ENCODE measurements around the gene PCDH18. TPM values are rescaled to one million over a fixed set of nuclear protein-coding genes. Genes with fewer than 3 reads are reported as not detected.
"Not testable (repeated sequence)": the region's sequence is repeated elsewhere in the genome, so short reads cannot be mapped to it uniquely, and the experiment has no call there.

Gene PCDH18
- polyA plus RNA-seq, 4 donors, result 138 to 210 (median 172) TPM

DNA sequence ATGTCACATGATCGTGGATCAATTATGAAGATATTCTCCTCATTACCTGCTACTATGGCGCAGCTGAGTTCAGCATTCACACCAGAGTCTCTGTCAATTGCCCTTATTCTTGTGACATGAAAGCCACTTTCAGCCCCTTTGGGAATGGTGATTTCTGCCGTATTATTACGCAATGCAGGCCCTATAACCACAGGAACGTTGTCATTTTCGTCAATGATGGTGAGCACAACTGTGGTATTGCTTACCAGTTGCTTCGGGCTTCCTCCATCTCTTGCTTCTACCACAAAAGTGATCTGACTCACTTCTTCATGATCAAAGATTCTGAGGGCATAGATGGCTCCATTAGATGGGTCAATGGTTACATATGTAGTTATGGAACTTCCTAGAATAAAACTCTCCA lies 2.1 kb downstream of the PCDH18 start:
- no peak for DNase-seq (ENCODE audit: low read depth in 4 of 4, low spot score in 3 of 4)

DNA sequence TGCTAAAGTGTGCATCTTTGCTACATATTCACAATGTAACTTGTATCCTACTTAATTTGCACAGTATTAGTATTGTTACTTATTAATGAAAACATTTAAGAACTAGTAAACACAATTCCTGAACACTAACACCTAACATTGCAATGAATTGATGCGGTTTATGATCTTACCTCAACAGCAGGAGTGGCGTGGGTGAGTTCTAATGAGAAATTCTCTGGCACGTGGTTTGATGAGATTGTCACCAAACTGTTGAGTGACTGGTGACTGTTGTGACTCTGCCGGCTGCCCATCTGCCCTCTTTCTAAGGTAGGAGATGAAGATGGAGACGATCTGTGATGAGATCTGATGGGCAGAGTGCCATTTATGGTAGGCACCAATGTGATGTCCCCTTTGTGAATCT lies 2.9 kb downstream of the PCDH18 start:
- DNase-seq (ENCODE audit: low read depth in 4 of 4, low spot score in 3 of 4), result no peak

DNA sequence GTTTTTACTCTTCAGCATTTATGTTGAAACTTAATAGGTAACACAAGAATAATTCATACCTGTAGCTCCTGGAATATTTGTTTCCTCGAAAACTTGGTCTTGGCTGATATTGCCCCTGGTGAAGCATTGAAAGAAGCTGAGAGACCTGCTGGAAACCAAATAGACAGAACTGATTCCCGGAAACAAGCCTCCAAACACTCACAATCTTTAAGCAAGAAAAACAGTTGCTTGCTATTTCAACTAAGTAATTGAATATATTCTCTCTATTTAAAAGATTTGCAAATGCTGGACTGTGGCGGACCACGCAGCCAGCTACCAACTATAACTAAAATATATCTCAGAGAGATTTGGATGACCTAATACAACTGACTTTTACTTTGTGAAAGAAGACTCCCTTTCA lies 3.6 kb downstream of the PCDH18 start:
- DNase-seq (ENCODE audit: low read depth in 4 of 4, low spot score in 3 of 4), result no peak

DNA sequence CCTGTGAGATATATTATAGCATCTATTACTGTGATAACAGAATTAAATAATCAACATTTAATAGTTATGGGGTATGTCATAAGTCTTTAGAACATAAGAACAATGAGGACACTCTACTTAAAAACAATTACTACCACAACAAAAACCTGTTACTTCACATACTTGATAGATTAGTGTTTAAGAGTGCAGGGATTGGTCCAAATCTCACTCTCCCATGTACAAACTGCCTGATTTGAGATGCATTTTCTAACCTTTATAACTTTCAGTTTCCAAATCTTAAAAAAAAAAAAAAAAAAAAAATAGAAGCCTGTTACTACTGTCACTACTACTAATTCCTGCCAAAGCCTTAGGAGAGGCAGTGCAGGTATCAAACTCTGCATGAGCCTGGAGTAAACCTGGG lies 5.6 kb downstream of the PCDH18 start:
- no peak for DNase-seq (ENCODE audit: low read depth in 4 of 4, low spot score in 3 of 4)

DNA sequence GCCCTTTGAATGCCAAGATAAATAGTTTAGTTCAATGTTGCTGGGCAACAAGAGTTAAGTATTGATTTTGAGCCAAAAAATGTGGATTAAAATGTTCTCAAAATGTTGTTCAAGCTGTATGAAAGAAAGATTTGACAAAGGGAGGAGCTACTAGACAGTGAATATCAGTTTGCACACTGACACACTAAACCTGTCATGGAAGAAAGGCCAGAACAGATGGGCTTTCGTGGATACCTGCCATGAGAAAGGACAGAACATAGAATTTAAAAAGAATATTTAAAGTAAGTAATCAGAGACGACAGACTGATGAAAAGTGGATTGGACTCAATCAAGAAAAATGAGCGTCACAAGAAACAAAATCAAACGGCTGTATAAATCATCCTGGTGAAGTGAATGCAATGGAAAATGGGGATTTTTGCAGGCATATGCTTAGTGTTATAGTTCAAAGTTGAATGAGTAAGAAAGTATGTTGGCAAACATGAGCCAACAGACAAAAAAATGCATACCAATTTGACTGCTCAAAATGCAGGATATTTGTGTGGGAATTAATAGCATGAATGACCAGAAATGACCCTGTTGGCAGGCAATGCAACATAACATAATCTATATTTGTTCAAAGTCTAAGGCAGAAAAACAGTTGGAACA lies 7.4 kb downstream of the PCDH18 start:
- DNase-seq (ENCODE audit: low read depth in 4 of 4, low spot score in 3 of 4), result no peak

DNA sequence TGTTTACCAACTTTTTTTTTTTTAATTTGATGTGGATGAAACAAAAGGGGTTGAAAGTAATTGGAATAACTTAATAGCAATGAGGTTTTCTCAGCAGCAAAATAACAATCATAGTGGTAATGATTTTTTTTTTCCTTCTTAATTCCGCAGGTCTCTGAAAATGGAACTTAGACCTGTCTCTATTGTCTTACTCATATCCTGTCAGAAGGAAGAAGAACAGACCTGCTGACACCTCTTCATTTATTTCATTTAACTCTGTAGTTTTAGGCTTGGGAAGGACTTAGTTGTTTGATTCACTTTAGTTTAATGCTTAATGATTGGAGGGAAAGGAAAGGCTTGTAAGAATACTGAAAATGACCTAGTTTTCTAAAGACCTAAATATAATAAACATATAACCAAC lies 9.0 kb downstream of the PCDH18 start:
- DNase-seq (ENCODE audit: low read depth in 4 of 4, low spot score in 3 of 4), result no peak

DNA sequence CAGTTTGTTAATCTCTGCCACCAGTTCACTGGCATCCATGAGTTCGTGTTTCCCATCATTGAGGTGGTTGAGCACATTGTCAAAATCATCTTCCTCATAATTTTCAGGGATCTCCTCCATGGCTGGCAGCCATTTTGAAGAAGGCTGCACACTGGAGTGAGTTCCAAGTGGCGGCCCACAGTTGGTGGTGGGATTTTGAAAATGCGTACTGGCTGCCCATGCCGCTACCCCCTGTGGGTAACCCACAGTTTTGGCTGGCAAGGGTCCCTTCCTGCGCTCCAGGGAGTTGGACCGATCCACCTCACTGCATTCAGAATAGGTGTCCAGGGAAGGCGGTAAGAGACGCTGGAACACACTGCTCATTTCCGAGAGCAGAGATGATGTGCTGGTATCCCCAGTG lies 11.2 kb downstream of the PCDH18 start:
- DNase-seq (ENCODE audit: low read depth in 4 of 4, low spot score in 3 of 4), result no peak

DNA sequence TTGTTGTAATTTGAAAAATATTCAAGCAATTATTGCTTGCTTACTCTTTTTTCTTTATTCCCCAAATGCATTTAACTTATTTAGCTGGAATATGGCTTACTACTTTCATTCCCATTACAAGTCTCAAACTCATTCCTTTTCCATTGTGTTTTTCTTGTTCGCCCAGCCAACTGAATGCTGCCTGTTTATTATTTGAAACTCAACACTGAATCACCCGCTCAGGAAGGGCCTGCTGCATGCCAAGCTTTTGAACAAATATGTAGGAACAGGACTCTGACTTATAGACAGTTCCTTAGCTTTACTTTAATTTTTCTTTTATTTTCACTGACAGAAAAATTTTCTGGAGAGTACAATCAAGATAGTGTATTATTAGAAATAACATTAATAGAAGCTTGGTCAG lies 12.9 kb downstream of the PCDH18 start:
- DNase-seq (ENCODE audit: low read depth in 4 of 4, low spot score in 3 of 4), result no peak

DNA sequence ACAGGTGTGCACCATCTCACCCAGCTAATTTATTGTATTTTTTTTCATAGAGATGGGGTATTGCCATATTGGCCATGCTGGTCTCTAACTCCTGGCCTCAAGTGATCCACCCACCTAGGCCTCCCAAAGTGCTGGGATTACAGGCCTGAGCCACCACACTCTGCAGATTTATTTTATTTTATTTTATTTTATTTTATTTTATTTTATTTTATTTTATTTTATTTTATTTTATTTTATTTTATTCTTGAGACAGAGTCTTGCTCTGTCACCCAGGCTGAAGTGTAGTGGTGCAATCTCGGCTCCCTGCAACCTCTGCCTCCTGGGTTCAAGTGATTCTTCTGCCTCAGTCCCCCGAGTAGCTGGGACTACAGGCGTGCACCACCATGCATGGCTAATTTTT lies 15.0 kb downstream of the PCDH18 start:
- DNase-seq (ENCODE audit: low read depth in 4 of 4, low spot score in 3 of 4), result not testable (repeated sequence)

DNA sequence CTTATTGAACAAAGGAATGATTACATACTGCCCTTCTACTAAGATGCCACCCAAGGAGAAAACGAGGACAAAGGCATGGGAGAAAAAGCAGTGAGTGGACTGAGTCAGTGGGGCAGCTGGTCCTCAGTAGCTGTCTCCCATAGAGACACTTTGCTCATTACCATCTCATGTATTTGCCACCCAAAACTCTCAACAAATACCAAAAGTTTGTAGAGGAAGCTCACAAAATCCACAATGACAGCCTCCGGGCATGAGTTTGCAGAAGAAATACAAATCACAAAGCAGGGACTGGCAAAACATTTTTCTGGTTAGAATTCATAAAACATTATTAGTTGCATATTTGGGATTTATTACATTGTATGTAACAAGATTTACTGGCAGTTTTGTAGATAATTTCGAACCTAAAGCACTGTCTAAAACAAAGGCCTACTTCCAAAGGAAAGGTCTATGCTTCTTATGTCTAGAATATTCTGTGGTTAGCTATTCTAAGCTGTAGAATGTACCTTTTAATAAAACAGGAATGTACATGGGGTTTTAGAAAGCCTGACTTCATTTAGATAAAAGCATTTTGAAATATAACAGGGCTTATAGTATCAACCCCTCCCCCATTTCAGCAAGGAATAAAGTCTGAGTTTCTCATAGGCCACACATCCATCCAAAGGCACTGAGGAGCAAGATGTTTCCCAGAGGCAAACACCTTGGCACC lies 17.7 kb downstream of the PCDH18 start:
- DNase-seq (ENCODE audit: low read depth in 4 of 4, low spot score in 3 of 4), result no peak

DNA sequence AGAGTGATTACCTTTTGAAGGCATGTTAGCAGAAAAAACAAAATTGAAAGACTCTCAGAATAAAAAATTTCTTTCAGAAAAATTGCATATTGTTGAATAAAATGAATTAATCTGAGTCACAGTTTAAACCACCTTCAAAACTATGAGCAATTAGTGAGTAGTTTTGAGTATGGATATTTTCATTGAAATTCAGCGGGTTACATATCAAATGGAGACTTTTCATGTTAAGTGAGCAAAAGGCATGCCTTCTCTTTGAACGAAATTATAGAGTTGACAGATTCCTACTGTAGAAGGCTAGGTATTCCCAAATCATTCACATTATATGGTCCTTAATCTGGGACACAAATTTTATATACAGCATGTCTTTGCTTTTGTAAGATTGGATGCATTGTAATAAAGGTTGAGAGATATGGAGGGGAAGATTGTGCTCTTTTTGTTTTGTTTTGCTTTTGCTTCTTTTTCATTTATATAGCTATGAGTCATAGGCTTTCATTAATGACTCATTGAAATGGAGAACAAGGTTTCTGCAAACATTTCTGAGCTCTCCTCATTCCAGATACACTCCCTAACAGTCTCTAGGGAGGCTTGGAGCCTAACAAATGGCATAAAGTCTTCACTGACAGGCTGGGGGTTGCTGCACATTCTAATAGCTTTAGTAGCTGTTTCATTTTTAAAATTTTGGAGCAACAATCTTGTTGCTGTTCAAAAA lies 21.6 kb downstream of the PCDH18 start:
- DNase-seq (ENCODE audit: low read depth in 4 of 4, low spot score in 3 of 4), result no peak

DNA sequence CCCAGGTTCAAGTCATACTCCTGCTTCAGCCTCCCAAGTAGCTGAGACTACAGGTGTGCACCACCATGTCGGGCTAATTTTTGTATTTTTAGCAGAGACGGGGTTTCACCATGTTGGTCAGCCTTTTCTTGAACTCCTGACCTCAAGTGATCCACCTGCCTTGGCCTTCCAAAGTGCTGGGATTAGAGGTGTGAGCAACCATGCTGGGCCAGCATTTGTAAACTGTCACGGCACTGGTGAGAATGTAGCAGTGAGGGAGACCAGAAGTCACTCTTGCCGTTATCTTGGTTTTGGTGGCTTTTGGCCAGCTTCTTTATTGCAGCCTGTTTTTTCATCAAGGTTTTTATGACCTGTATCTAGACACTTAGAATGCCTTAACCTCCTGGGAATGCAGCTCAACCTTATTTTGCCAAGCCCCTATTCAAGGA lies 22.4 kb downstream of the PCDH18 start:
- no peak for DNase-seq (ENCODE audit: low read depth in 4 of 4, low spot score in 3 of 4)

DNA sequence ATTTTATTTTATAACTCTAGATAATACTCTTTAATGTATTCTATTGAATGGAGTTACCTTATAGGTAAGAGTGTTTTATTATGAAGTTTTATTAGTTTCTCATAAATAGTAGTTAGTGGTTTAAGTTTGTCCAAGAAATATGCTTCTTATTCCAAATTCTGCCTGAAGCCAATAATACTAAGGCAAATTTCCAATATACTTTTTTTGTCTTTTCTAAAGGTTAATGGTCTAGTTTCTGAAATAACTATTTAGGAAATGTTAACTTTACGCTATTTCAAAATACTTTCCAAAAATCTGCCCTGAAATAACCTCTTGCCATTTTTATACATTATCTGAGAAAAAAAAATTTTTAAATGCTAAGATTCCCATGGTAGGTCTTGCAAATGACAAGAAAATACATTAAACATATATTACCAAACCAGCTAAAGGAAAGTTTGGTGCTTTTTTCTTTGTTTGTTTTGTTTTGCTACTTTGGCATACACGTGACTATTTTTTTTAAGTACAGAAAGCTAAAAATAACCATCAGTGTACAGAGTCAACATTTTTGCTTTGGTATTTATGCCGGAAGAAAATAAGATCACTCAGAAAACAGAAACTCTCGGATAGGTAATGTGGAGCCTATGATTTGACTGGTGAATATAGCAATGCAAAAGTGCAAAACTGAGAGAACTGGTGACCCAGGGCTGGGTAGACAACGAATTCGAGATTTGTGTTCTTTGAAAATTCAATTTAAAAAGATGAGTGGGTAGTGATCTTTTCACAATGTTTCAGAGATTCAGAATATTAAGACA lies 29.8 kb downstream of the PCDH18 start:
- DNase-seq (ENCODE audit: low read depth in 4 of 4, low spot score in 3 of 4), result no peak

DNA sequence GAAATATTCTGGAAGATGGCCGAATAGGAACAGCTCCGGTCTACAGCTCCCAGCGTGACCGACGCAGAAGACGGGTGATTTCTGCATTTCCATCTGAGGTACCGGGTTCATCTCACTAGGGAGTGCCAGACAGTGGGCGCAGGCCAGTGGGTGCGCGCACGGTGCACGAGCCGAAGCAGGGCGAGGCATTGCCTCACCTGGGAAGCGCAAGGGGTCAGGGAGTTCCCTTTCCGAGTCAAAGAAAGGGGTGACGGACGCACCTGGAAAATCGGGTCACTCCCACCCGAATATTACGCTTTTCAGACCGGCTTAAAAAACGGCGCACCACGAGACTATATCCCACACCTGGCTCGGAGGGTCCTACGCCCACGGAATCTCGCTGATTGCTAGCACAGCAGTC lies 36.0 kb downstream of the PCDH18 start:
- DNase-seq (ENCODE audit: low read depth in 4 of 4, low spot score in 3 of 4), result not testable (repeated sequence)

DNA sequence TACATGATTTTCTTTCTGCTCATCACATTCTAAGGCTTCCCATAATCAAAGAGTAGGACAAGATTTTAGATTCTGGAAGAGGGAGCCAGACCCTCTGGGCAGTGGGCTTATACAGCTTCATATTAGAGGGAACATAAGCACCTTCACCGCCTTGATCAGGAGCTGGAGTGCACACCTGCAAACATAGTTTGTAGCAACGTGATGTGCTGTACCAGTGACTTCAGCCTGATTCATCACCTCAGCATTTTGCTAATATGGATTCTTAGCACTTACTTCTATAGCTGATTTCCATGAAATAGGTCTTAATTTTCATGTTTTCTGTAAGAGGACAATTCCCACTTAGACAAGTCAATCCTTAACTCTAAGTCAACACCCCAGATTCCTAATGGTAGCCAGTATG lies 36.7 kb downstream of the PCDH18 start:
- DNase-seq (ENCODE audit: low read depth in 4 of 4, low spot score in 3 of 4), result no peak

DNA sequence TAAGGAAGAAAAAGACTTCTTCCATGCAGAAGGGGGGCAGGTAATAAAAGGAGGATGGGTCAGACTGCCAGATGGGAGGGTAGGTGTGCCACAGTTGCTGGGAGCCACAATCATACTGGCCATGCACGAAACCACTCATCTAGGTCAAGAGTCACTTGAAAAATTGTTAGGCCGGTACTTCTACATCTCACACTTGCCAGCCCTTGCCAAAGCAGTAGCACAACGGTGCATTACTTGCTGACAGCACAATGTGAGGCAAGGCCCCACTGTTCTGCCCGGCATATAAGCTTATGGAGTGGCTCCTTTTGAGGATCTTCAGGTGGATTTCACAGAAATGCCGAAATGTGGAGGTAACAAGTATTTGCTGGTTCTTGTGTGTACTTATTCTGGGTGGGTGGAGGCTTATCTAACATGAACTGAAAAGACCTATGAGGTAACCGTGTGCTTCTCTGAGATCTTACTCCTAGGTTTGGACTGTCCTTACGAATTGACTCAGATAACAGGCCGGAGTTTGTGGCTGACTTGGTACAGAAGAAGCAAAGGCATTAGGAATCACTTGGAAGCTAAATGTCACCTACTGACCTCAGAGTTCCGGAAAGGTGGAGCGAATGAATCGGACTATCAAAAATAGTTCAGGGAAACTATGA lies 48.9 kb downstream of the PCDH18 start:
- DNase-seq (ENCODE audit: low read depth in 4 of 4, low spot score in 3 of 4), result not testable (repeated sequence)

DNA sequence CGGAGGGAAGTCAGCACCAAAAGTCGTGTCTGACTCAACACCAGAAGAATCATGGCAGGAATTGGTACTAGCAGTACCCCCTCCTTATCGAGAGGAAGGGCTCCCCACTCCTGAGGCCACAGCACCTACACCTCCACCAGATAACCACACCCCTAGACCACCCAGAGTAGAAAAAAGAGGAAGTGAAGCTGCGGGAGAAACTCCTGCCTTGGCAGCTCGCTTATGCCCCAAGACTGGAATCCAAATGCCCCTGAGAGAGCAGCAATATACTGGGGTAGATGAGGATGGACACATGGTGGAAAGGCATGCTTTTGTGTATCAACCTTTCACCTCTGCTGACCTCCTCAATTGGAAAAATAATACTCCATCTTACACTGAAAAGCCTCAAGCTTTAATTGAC lies 52.6 kb downstream of the PCDH18 start:
- DNase-seq (ENCODE audit: low read depth in 4 of 4, low spot score in 3 of 4), result not testable (repeated sequence)

DNA sequence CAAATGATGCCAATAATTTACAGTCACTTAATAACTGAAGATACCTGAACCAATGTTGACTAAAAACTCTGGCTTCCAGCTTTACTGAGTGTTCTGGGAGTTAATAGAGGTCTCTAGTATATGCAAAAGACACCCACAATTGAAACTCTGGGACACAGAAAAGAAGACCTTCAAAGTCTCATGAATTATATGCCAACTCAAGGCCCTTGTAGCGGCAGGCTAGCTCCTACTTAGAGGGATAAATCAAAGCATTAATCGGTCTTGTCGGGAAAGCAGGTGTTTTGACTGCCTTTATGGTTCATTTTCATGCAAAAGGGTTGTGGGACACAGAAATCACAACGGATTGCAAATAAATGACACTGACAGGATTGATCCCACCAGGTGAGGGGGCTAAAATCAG lies 55.9 kb downstream of the PCDH18 start:
- DNase-seq (ENCODE audit: low read depth in 4 of 4, low spot score in 3 of 4), result no peak

DNA sequence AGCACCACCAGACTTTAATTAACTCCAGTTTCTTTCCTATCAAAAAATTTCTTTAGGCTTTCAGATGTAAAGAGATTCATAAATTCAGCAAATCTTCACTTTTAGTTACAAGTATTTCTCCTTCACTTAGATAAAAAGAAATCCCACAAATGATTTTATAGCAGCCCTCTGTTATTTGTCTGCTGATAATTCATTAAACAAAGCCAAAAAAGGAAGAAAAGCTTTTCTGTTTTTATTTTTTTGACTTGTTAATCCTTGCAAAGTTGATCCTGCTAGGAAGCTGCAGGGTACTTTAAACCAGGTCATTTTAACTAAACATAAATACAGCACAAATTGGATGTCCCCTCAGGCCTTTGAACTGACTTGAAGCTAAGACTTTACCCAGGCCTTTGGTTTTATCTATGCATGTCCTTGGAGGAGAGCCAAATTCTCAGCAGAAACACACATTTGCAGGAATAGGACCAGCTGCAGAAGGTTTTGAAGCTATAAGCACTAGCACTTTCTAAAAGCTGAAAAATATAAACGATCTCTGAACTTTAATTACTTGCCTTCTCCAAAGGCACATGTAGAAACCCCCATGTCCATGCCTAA lies 57.5 kb downstream of the PCDH18 start:
- peak; percentile 20 to 44 (median 40) for DNase-seq (ENCODE audit: low read depth in 4 of 4, low spot score in 3 of 4)

DNA sequence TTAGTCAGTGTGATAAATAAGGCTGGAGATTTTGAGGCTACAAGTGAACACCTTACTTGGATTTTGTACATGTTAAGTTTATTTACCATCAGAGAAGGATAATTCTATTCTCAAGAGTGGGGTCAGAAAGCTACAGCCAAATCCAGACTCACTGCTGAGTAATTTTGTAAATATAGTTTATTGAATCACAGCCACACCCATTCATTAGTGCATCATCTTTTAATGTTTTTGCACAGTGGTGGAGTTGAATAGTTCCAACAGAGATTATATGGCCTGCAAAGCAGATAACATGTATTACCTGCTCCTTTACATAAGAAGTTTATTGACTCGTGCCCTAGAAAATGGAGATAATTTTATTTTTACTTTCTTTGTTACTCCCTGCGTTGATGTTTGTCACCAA lies 60.4 kb downstream of the PCDH18 start:
- no peak for DNase-seq (ENCODE audit: low read depth in 4 of 4, low spot score in 3 of 4)
